ENCODE results near the gene SETDB2.

The SETDB2 gene

GRCh38 chr13:49424011-49424560, 20.0 kb upstream of the SETDB2 start:
- Histone ChIP-seq H3K4me2 (ENCODE audit: low read length) (no peak overlapping the region), H3K27ac (no peak overlapping the region), H3K9me3 (ENCODE audit: control insufficient read depth, low read length) (no peaks in the 10 kb centered on the region), H3K4me1 (no peaks in the 10 kb centered on the region), H3K79me2 (no peaks in the 10 kb centered on the region), H3K9ac (no peak overlapping the region), H3K27me3 (ENCODE audit: control insufficient read depth, insufficient read depth, low read length) (no peaks in the 10 kb centered on the region), H3K4me3 (ENCODE audit: low read depth, low read length) (no peak overlapping the region), H3K36me3 (ENCODE audit: control insufficient read depth, insufficient read depth, low read length) (no peaks in the 10 kb centered on the region), H2AFZ (no peak overlapping the region)
- no peak for TF ChIP-seq CTCF (IDR thresholded peaks at IDR 0.05)

GRCh38 chr13:49428041-49428763, 15.9 kb upstream of the SETDB2 start:
- no peak for TF ChIP-seq CTCF (IDR thresholded peaks at IDR 0.05)
- Histone ChIP-seq H3K79me2 (no peaks in the 10 kb centered on the region), H3K4me3 (ENCODE audit: low read depth, low read length) (no peak overlapping the region), H3K27me3 (ENCODE audit: control insufficient read depth, insufficient read depth, low read length) (no peaks in the 10 kb centered on the region), H3K4me1 (no peaks in the 10 kb centered on the region), H3K9ac (no peak overlapping the region), H3K9me3 (ENCODE audit: control insufficient read depth, low read length) (no peaks in the 10 kb centered on the region), H3K36me3 (ENCODE audit: control insufficient read depth, insufficient read depth, low read length) (no peaks in the 10 kb centered on the region), H2AFZ (no peak overlapping the region), H3K27ac (no peak overlapping the region), H3K4me2 (ENCODE audit: low read length) (no peak overlapping the region)

GRCh38 chr13:49429121-49429520, 15.0 kb upstream of the SETDB2 start:
- no peaks in the 10 kb centered on the region for H3K36me3 ChIP-seq (ENCODE audit: control insufficient read depth, insufficient read depth, low read length)
- H2AFZ ChIP-seq = no peak overlapping the region
- no peak overlapping the region for H3K4me2 ChIP-seq (ENCODE audit: low read length)
- H3K27ac ChIP-seq = no peak overlapping the region
- no peak overlapping the region for H3K4me3 ChIP-seq (ENCODE audit: low read depth, low read length)
- no peak overlapping the region for H3K9ac ChIP-seq
- H3K79me2 ChIP-seq = no peaks in the 10 kb centered on the region
- H3K4me1 ChIP-seq = no peaks in the 10 kb centered on the region
- TF ChIP-seq CTCF (IDR thresholded peaks at IDR 0.05) = no peak
- no peaks in the 10 kb centered on the region for H3K27me3 ChIP-seq (ENCODE audit: control insufficient read depth, insufficient read depth, low read length)
- no peaks in the 10 kb centered on the region for H3K9me3 ChIP-seq (ENCODE audit: control insufficient read depth, low read length)

GRCh38 chr13:49435992-49436391, 8.1 kb upstream of the SETDB2 start:
- no peaks in the 10 kb centered on the region for H3K4me1 ChIP-seq
- H2AFZ ChIP-seq = no peak overlapping the region
- no peaks in the 10 kb centered on the region for H3K79me2 ChIP-seq
- no peak overlapping the region for H3K27ac ChIP-seq
- TF ChIP-seq CTCF (IDR thresholded peaks at IDR 0.05) = no peak
- no peak overlapping the region for H3K4me3 ChIP-seq (ENCODE audit: low read depth, low read length)
- H3K36me3 ChIP-seq (ENCODE audit: control insufficient read depth, insufficient read depth, low read length) = no peaks in the 10 kb centered on the region
- no peak overlapping the region for H3K4me2 ChIP-seq (ENCODE audit: low read length)
- no peaks in the 10 kb centered on the region for H3K9me3 ChIP-seq (ENCODE audit: control insufficient read depth, low read length)
- no peaks in the 10 kb centered on the region for H3K27me3 ChIP-seq (ENCODE audit: control insufficient read depth, insufficient read depth, low read length)
- H3K9ac ChIP-seq = no peak overlapping the region

- no peak overlapping the region for H3K9ac ChIP-seq
- H3K4me3 ChIP-seq (ENCODE audit: low read depth, low read length) = no peak overlapping the region
- H3K27me3 ChIP-seq (ENCODE audit: control insufficient read depth, insufficient read depth, low read length) = no peaks in the 10 kb centered on the region
- H2AFZ ChIP-seq = no peak overlapping the region
- H3K27ac ChIP-seq = no peak overlapping the region
- no peaks in the 10 kb centered on the region for H3K4me1 ChIP-seq
- no peaks in the 10 kb centered on the region for H3K79me2 ChIP-seq
- TF ChIP-seq CTCF (IDR thresholded peaks at IDR 0.05) = no peak
- no peaks in the 10 kb centered on the region for H3K36me3 ChIP-seq (ENCODE audit: control insufficient read depth, insufficient read depth, low read length)
- no peaks in the 10 kb centered on the region for H3K9me3 ChIP-seq (ENCODE audit: control insufficient read depth, low read length)
- no peak overlapping the region for H3K4me2 ChIP-seq (ENCODE audit: low read length)
Observed at GRCh38 chr13:49436890-49437289, 7.2 kb upstream of the SETDB2 start.

Measured in parathyroid adenoma (tissue), 2 donors.